Upper lobe of left lung (tissue), 4 donors: ENCODE data around the gene MEGF9.

Experiments
- POLR2A ChIP-seq, 4 donors: fragments of 450-650 bp; IDR thresholded peaks; one replicate each; pipeline ENCODE4 v1.5.1; 2016 to 2017; ENCODE audit warnings: antibody characterized with exemption in 4 of 4, mild to moderate bottlenecking in 2 of 4
- POLR2AphosphoS5 ChIP-seq, 2 donors: sonication (generic); formaldehyde crosslinking; IDR thresholded peaks; one replicate each; pipeline ENCODE4 v1.5.1; 2017; ENCODE audit warnings: antibody characterized with exemption in 2 of 2

- TF ChIP-seq POLR2A (IDR thresholded peaks at IDR 0.05) (no peak), POLR2AphosphoS5 (IDR thresholded peaks at IDR 0.05) (no peak)
These were observed 60.0 kb downstream of the MEGF9 start for GRCh38 chr9:120654272-120654671.
